ENCODE measurements around the gene SLC13A2.
"Not testable (repeated sequence)": the region's sequence is repeated elsewhere in the genome, so short reads cannot be mapped to it uniquely, and the experiment has no call there.

SLC13A2 gene, protein sequence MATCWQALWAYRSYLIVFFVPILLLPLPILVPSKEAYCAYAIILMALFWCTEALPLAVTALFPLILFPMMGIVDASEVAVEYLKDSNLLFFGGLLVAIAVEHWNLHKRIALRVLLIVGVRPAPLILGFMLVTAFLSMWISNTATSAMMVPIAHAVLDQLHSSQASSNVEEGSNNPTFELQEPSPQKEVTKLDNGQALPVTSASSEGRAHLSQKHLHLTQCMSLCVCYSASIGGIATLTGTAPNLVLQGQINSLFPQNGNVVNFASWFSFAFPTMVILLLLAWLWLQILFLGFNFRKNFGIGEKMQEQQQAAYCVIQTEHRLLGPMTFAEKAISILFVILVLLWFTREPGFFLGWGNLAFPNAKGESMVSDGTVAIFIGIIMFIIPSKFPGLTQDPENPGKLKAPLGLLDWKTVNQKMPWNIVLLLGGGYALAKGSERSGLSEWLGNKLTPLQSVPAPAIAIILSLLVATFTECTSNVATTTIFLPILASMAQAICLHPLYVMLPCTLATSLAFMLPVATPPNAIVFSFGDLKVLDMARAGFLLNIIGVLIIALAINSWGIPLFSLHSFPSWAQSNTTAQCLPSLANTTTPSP

DNA sequence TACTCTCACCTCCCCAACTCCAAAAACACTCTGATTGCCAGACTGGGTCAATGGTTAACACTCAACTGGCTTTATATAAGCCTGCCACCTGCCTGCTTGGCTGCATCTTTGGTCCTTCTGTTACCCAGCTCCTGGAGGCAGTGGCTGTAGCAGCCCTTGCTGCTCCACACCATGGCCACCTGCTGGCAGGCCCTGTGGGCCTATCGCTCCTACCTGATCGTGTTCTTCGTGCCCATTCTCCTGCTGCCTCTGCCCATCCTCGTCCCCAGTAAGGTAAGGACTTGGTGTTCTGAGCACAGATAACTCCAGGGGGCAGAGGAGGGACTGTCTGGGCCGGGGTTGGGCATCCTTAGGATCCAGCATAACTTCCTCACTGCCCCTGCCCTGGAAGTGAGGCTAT, at the start of gene SLC13A2:
Gene SLC13A2 (plus strand): TSS at position 103 of the 400 bp plus-strand sequence. CDS start 69 bp downstream, at position 172.
- DNase-seq, result no peak

DNA sequence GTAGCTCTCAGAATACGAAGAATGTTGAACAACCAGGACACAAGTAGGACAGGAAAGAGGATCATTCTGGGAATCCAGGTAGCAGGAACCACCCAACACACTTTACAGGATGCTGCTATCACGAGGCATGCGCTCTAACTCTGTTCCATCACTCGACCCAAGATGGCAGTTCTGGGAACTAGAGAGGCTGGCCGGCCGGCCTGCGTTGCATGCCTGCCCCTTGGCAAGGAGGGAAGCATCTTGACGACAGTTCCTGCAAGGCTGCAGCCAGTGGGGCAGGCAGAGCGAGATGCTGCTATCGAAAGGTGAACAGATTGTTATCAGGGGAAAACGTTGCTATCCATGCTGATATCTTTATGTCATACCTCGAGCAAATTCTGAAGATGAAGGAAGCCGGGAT, 48.2 kb upstream of the SLC13A2 start:
- no peak for DNase-seq

DNA sequence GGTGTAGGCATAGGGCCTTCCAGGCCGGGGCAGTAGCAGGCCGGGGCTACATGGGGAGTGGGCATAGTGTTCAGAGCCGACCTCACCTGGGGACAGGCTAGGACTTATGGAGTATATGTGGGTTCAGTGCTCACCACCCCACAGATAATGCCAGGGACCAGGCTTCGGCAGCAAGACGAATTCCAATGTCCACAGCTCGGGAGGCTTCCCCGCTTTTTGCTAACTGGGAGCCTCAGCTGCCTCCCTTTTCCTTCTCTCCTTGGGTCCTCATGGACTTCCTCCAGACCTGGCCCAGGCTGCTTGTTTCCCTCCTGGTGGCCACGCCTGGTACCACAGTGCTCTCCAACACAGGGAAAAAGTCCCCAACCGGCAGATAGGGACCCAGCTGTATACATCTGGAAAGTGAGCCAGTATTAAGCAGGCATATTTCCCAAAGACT, 47.3 kb upstream of the SLC13A2 start:
- DNase-seq, result peak in 1 of 2 experiments; percentile 16

DNA sequence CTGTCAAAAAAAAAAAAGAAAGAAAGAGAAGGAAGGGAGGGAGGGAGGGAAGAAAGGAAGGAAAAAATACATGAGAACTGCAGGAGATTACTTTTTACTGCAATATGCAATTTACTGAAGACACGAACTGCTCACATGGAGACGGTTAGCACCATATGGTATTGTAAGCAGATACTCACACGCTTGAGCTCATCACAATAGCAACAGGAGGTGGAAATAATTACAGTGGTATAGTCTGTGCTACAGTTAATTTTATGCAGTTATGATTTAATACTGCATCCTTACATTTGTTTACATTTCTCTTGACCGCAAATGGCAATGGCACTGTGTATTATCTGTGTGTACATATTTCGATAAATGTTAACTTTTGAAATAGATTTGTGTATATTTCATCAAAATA, 46.1 kb upstream of the SLC13A2 start:
- no peak for DNase-seq

DNA sequence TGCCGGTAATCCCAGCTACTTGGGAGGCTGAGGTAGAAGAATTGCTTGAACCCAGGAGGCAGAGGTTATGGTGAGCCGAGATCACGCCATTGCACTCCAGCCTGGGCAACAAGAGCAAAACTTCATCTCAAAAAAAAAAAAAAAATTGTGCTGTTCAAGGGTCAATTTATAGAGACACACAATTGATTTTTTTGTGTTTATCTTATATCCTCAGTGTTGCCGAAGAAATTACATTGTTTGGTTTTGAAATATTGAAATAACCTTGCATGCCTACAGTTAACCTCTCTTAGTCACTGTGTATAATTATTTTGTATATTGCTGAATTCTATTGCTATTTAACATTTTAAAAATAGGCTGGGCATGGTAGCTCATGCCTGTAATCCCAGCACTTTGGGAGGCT, 45.5 kb upstream of the SLC13A2 start:
- not testable (repeated sequence) for DNase-seq

DNA sequence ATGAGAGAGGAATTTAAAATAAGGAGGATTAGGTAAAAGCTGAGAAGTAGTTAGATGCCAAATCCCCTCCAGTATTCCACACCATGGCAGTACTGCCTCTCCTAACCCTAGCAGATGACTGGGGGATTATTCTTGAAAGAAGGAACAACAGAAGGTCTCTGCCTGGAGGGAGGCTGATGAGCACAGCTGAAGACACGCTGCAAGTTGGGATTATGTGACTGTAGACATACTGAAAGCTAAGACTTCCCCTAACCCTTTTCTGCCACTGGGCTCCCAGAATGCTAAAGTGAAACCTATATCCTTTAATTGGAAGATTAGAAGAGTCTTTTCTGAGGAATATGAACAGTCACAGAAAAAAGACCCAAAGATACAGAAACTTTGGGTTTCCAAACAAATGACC, 39.7 kb upstream of the SLC13A2 start:
- no peak for DNase-seq

DNA sequence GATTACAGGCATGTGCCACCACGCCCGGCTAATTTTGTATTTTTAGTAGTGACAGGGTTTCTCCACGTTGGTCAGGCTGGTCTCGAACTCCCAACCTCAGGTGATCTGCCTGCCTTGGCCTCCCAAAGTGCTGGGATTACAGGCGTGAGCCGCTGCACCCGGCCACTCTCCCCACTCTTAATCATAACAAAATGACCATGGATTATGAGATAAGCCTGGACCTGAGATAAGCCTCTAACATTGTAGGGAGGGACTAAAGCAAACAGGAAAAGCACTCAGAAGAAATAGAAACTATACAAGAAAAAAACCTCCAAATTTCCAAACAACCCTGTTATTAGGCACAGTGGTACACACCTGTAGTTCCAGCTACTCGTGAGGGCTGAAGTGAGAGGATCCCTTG, 39.1 kb upstream of the SLC13A2 start:
- not testable (repeated sequence) for DNase-seq

DNA sequence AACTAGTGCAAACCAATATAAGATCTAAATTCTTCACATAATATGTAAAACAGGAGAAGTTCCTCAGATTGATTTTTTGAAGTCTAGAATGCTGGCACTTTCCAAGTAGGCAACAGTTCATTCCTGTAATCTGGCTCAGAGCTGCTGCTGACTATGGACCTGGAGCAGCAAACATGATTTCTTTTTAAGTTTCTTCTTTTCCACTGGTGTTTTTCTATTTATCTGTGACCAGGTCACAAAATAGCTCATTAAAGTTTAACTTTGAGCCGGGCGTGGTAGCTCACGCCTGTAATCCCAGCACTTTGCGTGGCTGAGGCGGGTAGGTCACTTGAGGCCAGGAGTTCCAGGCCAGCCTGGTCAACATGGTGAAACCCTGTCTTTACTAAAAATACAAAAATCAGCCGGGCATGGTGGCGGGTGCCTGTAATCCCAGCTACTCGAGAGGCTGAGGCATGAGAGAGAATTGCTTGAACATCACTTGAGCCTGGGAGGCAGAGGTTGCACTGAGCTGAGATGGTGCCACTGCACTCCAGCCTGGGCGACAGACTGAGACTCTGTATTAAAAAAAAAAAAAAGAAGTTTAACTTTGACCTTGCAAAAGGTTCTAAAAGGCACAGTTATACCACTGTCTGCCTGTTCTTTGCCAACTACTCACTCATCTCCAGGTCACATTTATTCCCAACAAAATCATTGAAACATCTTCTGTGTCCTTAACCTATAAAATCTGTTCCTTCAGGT, 29.4 kb upstream of the SLC13A2 start:
- no peak for DNase-seq

DNA sequence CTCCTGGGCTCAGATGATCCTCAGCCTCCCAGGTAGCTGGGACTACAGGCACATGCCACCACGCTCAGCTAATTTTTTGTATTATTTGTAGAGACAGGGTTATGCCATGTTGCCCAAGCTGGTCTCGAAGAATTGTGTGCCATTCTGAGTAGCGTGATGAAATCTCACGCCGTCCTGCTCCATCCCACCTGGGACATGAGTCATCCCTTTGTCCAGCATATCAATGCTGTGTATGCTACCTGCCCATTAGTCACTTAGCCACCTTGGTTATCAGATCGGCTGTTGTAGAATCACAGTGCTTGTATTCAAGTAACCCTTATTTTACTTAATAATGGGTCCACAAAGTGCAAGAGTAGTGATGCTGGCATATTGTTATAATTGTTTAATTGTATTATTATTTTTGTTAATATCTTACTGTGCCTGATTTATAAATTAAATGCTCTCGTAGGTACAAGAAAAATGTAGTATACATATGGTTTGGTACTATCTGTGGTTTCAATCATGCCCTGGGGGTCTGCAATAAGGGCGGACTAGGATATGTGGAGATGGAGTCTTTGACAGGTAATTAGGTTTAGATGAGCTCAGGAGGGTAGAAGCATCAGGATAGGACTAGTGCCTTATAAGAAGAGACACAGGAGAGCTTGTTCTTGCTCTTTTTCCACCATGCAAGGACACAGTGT, 26.6 kb upstream of the SLC13A2 start:
- DNase-seq, result no peak

DNA sequence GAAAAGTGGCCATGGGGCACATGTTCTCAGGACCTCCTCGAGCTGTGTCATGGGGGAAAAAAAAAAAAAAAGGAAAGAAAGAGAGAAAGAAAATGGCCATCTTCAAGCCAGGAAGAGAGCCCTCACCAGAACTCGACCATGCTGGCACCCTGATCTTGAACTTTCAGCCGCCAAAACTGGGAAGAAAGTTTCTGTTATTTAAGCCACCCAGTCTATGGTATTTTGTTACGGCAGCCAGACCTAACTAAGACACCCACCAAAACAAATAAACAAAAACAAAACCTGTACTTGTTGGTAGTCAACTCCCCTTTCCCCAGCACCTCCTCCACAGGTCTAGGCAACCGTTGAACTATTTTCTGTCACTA, 26.1 kb upstream of the SLC13A2 start:
- no peak for DNase-seq

DNA sequence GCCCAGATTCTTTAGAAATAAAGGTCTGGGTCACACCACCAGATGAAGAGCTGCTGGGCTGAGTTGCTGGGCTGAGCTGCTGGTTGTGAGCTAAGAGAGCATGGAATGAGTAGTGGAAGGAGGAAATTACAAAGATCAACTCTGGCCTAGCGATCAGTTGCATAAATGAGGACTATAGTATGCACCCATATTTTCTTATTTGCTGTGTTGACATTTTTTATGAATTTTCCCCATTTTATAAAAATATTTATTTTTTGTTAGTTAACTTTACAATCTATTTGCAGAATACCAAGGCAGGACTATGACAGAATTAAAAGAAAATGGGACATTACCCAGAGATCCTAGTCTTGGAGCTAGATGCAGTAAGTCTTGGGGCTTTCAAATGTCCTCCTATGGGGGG, 23.6 kb upstream of the SLC13A2 start:
- no peak for DNase-seq

DNA sequence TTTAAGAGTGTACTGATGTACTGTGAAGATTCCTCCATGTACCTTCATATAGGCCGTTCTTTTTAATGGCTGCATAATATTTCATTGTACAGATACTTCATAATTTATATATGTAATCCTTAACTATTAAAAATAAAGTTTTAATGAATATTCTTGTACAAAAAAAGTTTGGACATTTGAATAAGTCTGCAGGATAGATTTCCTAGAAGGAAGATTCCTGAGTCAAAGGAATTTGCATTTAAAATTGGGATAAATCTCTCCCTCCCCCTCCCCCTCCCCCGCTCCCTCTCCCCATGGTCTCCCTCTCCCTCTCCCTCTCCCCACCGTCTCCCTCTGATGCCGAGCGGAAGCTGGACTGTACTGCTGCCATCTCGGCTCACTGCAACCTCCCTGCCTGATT, 15.6 kb upstream of the SLC13A2 start:
- DNase-seq, result no peak

DNA sequence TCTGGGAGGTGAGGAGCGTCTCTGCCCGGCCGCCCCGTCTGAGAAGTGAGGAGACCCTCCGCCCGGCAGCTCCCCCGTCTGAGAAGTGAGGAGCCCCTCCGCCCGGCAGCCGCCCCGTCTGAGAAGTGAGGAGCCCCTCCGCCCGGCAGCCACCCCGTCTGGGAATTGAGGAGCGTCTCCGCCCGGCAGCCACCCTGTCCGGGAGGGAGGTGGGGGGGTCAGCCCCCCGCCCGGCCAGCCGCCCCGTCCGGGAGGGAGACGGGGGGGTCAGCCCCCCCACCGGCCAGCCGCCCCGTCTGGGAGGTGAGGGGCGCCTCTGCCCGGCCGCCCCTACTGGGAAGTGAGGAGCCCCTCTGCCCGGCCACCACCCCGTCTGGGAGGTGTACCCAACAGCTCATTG, 14.6 kb upstream of the SLC13A2 start:
- DNase-seq, result not testable (repeated sequence)

DNA sequence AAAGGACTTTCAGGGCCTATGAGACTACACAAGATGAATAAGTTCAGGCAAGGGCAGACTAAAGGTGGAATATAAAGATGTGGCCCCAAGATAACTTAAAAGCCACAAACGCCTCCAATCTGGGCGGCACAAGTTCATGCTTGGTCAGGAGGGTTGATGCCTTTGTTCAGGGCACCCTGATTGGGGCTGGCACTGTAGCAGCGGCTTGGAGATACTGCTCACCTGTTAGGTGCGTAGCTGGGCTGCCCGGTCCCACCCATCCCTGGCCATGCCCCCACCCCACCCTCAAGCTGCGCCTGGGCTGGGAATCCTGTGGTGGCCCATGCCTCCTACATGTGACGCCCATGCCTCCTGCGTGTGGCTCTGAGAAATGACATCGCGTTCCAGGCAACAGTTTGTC, 12.5 kb upstream of the SLC13A2 start:
- no peak for DNase-seq

DNA sequence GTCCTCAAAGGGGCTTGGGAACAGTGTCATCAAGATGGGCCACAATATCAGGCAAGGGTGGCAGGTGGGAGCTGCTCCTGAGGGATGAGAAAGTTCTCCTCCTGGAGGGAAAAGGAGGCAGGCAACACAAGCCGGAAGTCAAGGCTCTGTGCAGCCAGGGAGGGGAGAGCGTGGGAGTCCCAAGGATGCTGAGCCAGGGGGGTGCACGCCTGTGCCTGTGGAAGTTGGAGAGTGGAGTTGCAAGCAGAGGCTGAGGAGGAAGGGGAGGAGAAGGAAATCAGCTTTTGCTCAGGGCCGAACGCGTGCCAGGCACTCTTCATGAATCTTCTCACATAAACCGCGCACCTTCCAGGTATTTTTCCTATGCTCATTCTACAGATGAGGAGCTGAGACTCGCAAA, 7.4 kb upstream of the SLC13A2 start:
- DNase-seq, result no peak

DNA sequence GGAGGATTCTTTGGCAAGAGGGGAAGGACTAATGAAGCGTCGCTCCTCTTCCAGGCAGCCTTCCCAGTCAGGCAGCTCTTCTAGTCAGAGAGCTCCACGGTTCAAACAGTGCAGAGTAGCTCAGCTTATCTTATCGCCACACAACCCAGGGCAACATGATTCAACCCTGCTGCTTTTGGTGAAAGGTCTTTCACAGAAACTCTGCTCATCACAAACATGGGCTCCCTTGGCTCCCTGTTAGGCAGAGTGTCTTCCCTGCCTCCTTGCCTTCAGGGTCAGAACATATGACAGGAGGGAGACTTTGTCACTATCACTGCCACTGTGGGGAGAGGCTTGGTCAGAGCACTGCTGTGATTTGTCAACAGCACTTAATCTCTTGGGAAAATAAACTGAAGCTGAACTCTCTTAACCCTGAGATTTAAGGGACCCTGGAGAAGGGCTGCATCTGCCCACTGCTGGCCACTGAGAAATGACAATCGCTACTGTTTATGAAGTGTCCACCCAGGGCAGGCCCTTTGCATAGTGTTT, 6.9 kb upstream of the SLC13A2 start:
- no peak for DNase-seq

DNA sequence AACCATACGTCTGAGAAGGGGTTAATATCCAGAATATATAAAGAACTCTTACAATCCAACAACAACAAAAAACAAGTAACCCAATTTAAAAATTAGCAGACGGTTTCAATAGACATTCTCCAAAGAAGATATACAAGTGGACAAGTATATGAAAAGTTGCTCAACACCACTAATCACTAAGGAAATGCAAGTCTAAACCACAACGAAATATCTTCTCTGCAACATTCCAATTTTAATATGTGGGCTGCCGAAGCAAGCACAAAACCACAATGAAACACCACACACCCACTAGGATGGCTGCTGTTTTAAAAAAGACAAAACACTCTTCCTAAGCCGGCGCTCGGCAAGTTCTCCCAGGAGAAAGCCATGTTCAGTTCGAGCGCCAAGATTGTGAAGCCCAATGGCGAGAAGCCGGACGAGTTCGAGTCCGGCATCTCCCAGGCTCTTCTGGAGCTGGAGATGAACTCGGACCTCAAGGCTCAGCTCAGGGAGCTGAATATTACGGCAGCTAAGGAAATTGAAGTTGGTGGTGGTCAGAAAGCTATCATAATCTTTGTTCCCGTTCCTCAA, 5.9 kb upstream of the SLC13A2 start:
- no peak for DNase-seq

DNA sequence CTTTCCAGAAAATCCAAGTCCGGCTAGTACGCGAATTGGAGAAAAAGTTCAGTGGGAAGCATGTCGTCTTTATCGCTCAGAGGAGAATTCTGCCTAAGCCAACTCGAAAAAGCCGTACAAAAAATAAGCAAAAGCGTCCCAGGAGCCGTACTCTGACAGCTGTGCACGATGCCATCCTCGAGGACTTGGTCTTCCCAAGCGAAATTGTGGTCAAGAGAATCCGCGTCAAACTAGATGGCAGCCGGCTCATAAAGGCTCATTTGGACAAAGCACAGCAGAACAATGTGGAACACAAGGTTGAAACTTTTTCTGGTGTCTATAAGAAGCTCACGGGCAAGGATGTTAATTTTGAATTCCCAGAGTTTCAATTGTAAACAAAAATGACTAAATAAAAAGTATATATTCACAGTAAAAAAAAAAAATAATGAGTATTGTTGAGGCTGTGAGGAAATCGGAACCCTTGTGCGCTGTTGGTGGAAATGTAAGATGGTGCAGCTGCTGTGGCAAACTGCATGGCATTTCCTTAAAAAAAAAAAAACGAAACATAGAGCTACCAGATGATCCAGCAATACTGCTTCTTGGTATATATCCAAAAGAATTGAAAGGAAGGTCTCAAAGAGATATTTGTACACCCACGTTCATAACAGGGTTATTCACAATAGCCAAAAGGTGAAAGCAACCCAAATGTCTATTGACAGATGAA, 5.3 kb upstream of the SLC13A2 start:
- not testable (repeated sequence) for DNase-seq

DNA sequence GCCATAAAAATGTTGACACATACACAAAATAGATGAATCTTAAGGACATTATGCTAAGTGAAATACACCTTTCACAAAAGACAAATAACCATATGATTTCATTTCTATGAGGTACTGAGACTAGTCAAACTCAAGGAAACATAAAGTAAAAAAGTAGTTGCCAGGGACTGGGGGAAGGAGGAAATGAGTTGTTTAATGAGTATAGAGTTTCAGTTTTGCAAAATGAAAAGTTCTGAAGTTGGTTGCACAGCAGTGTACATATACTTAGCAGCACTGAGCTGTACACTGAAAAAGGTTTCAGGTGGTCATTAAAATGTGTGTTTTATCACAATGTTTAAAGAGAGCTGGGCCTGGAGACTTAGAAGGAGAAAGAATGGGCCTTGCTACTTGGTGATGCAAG, 4.7 kb upstream of the SLC13A2 start:
- DNase-seq, result no peak

DNA sequence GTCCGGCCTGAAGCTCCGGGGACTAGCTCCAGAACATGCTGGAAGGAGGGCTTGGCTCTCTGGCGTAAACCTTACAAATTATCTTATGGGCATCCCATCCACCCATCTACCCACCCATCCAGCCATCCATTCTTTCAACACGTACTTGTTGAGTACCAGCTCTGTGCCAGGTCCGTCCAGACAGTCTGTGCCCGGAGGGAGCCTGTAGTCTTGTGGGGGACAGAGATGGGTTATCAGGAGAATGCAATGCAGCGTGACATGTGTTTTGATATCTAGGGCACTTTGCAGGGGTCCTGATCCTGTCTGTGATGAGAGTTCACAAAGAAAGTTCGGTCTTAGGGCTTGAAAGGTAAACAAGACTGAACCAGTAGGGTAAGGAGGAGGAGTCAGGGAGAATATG, 4.1 kb upstream of the SLC13A2 start:
- no peak for DNase-seq

DNA sequence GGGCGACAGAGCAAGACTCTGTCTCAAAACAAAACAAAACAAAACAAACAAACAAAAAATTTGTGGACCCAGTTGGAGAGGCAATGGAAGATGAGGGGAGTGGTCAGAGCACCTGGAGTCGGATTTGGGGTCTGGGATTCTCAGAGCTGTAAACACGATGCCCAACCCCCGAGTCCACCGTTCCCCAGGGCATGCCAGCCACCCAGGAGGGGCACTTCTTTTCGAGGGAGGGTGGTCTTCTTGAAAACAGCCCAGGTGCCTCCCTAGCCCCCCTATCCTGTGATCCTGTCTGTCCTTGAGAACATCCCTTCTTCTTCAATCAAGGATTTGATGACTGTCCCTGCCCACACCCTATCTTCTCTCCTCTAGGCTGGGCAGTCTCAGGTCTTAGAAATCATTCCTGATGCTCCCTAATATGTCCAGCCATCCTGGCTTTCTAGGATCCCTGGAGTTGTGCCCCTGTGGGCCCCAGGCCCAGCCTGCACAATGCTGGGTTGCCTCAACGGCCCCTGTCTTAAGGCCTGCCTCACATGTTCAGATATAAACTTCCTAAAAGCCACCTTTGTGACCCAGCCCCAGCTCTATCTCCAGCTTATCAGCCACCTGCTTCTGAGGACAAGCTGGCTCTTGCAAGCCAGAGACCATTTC, 3.1 kb upstream of the SLC13A2 start:
- no peak for DNase-seq

Data from activated CD4-positive, alpha-beta T cell treated with anti-CD3 and anti-CD28 coated beads, Interleukin-2, amount 50 U/mL, for 48 hours (primary cell).